Colonic mucosa (tissue), 4 donors: ENCODE data around the gene IFNA21. TPM values are rescaled to one million over a fixed set of nuclear protein-coding genes. Genes with fewer than 3 reads are reported as not detected.

Source experiments
- DNase-seq: peaks from one replicate; pipeline ENCODE4 v3.0.0-alpha.2; 2020
- H3K27ac ChIP-seq: fragments of 200-600 bp; one replicate; pipeline ENCODE4 v1.8.0; 2021
- H3K27me3 ChIP-seq: fragments of 200-600 bp; one replicate; pipeline ENCODE4 v1.8.0; 2021
- H3K36me3 ChIP-seq: fragments of 200-600 bp; one replicate; pipeline ENCODE4 v1.8.0; 2021
- H3K4me1 ChIP-seq: fragments of 200-600 bp; one replicate; pipeline ENCODE4 v1.8.0; 2021; ENCODE audit warnings: mild to moderate bottlenecking
- H3K4me3 ChIP-seq: fragments of 200-600 bp; one replicate; pipeline ENCODE4 v1.8.0; 2021
- H3K9ac ChIP-seq, 2 donors: one replicate each; pipeline ENCODE4 v1.7.0; 2013; ENCODE audit warnings: control low read depth in 2 of 2, low read depth in 2 of 2, low read length in 2 of 2
- H3K9me3 ChIP-seq: fragments of 200-600 bp; one replicate; pipeline ENCODE4 v1.8.0; 2021
- CTCF ChIP-seq: fragments of 200-600 bp; IDR thresholded peaks from one replicate; pipeline ENCODE4 v1.8.0; 2022; ENCODE audit warnings: antibody characterized with exemption, mild to moderate bottlenecking
- intact Hi-C: fragments of 100-400 bp; cut with DNase I; formaldehyde crosslinking; loops from one replicate; pipeline ENCODE4 v1.14.1; 2022
- total RNA-seq, 2 donors: library from RNA; stranded (reverse); fragmentation: NEBNext Ultra II Directional in 1 of 2; extraction: Animal tissue kit (Norgen Biotek cat#: 25700) in 1 of 2; gene quantifications; one replicate each; pipeline ENCODE4 v1.2.1, GENCODE V29; 2021
- donor health status: healthy.
- donor health status: DM: no; HTN: no; CAD: no.
- donor health status: DM: no; HTN: no; CAD: no.

Gene IFNA21
- total RNA-seq, 2 donors from 2014 or later = not detected

DNA sequence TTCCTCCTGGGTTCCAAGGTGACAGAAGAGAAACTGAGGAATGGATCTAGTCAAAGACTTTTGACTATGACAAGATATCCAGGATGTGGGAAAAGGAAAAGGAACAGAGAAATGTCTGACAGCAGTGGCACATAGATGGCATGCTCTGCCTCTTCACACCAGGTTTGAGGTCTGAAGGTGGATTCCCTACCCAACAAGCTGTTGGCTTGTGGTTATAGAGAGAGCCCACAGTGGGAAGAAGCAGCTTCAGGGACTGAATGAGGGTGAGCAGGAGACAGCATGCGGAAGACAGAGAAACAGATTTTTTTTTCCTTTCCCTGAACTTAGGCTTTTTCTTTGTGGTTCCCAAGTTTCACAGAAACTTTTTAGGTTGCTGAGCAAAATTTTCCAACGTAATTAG lies 45.4 kb downstream of the IFNA21 start:
- Histone ChIP-seq H3K36me3 (no peaks in the 10 kb centered on the region), H3K4me1 (no peaks in the 10 kb centered on the region), H3K27me3 (no peaks in the 10 kb centered on the region), H3K9ac (no peak overlapping the region), H3K27ac (no peak overlapping the region), H3K4me3 (no peak overlapping the region), H3K9me3 (no peaks in the 10 kb centered on the region)
- TF ChIP-seq CTCF = no peak
- intact Hi-C loops = loop anchor here (5.0 kb wide), 1 partner anchor 1204 kb away; no protein-coding TSS in a partner anchor
- no peak for DNase-seq

GRCh38 chr9:21119093-21119770 lies 47.2 kb downstream of the IFNA21 start:
- DNase-seq = no peak
- no peak for TF ChIP-seq CTCF
- H3K4me3 ChIP-seq = no peak overlapping the region
- no peak overlapping the region for H3K27ac ChIP-seq
- intact Hi-C loops = loop anchor here (10.0 kb wide), 2 partner anchors 154 to 1624 kb away; no protein-coding TSS in a partner anchor
- no peak overlapping the region for H3K9ac ChIP-seq
- H3K4me1 ChIP-seq = no peaks in the 10 kb centered on the region
- no peaks in the 10 kb centered on the region for H3K36me3 ChIP-seq
- no peaks in the 10 kb centered on the region for H3K9me3 ChIP-seq
- H3K27me3 ChIP-seq = no peaks in the 10 kb centered on the region

Other genes starting within 250 kb of the IFNA21 start
- 1 to 10 TPM in 1 of 2 donors, under 1 TPM in 1; 0.67 to 2.5 TPM for gene HACD4, start 135.0 kb downstream of the IFNA21 start, total RNA-seq
- gene IFNB1, start 88.7 kb downstream of the IFNA21 start, total RNA-seq = not detected
- gene IFNW1, start 24.8 kb downstream of the IFNA21 start, total RNA-seq = not detected
- not detected for gene IFNA4, start 20.9 kb upstream of the IFNA21 start, total RNA-seq
- not detected for gene IFNA7, start 35.5 kb upstream of the IFNA21 start, total RNA-seq
- gene IFNA10, start 40.5 kb upstream of the IFNA21 start, total RNA-seq = not detected
- not detected for gene IFNA16, start 50.7 kb upstream of the IFNA21 start, total RNA-seq
- gene IFNA17, start 61.6 kb upstream of the IFNA21 start, total RNA-seq = not detected
- gene IFNA14, start 73.3 kb upstream of the IFNA21 start, total RNA-seq = not detected
- not detected for gene IFNA5, start 138.7 kb upstream of the IFNA21 start, total RNA-seq
- 10 to 100 TPM; 20.4 to 23.9 TPM for gene KLHL9, start 168.7 kb upstream of the IFNA21 start, total RNA-seq
- not detected for gene IFNA6, start 184.2 kb upstream of the IFNA21 start, total RNA-seq
- not detected for gene IFNA13, start 201.4 kb upstream of the IFNA21 start, total RNA-seq
- gene IFNA2, start 218.7 kb upstream of the IFNA21 start, total RNA-seq = not detected
- not detected for gene IFNA8, start 242.5 kb upstream of the IFNA21 start, total RNA-seq